IPS DF 6.9 (cell line): ENCODE measurements around the gene GASK1A.

Source experiments
- DNase-seq: peaks from one replicate; pipeline ENCODE4 v3.0.0-alpha.2; 2013; ENCODE audit warnings: low read depth, low spot score
- H3K27ac ChIP-seq: one replicate; pipeline ENCODE4 v1.5.1; 2013; ENCODE audit warnings: low read length, control low read depth
- H3K27me3 ChIP-seq: 2 replicates; pipeline ENCODE4 v1.6.1; 2013; ENCODE audit warnings: mild to moderate bottlenecking, low read length; ENCODE audit not compliant: control insufficient read depth, insufficient read depth
- H3K36me3 ChIP-seq: 2 replicates; pipeline ENCODE4 v1.6.1; 2013; ENCODE audit warnings: low read length; ENCODE audit not compliant: control insufficient read depth, insufficient read depth
- H3K4me1 ChIP-seq: 2 replicates; pipeline ENCODE4 v1.6.1; 2013; ENCODE audit warnings: low read length; ENCODE audit not compliant: control insufficient read depth, insufficient read depth
- H3K4me3 ChIP-seq: 2 replicates; pipeline ENCODE4 v1.5.1; 2013; ENCODE audit warnings: mild to moderate bottlenecking, low read length
- H3K9me3 ChIP-seq: 2 replicates; pipeline ENCODE4 v1.6.1; 2013; ENCODE audit warnings: low read length, inconsistent platforms; ENCODE audit not compliant: control insufficient read depth, insufficient read depth
- WGBS: extraction: QIAGEN DNeasy Blood & Tissue Kit; methylation state at CpG from one replicate; pipeline ENCODE4 v1.1.7; 2013; ENCODE audit warnings: mixed read lengths, missing lambda C conversion rate; ENCODE audit not compliant: insufficient read length, insufficient coverage; 5-methylcytosine and 5-hydroxymethylcytosine counted together

The GASK1A gene

DNA sequence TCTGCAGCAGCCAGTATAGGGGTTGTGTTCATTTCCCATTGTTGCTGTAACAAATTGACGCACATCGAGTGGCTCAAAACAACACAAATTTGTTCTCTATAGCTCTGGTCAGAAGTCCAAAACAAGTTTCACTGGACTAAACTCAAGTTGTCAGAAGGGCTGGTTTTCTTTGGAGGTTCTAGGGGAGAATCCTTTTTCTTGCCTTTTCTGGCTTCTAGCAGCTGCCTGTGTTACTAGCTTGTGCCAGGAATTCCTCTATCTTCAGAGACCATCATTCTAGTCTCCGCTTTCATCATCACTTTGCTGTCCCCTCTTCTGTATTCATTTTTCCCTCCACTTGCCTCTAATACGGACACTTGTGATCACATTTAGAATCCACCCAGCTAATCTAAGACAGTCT, 20.5 kb downstream of the GASK1A start:
- Histone ChIP-seq H3K4me1 (no peaks in the 10 kb centered on the region), H3K36me3 (no peaks in the 10 kb centered on the region), H3K27ac (no peak overlapping the region), H3K27me3 (no peaks in the 10 kb centered on the region), H3K9me3 (no peaks in the 10 kb centered on the region), H3K4me3 (no peak overlapping the region)
- no CpG with 5 or more reads among the region's 4 CpGs for WGBS
- DNase-seq, result no peak

DNA sequence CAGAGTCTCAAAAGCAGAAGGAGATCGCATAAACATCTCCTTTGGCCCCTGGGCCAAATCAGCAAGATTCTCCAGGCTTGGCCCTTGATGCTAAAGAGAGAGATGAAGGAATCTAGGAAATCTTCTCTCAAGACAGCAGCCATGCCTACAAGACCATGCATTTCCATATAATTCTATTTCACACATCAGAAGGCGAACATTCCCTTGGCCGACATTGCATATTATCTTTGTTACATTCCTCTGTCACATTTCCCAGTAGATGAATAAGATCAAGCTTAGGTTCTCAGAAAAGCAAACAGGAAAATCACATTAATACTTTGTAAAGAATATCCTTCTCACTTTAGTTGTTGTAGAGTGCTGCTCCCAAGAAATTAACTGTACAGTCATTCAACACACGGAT, 21.3 kb downstream of the GASK1A start:
- DNase-seq, result no peak
- Histone ChIP-seq H3K4me1 (no peaks in the 10 kb centered on the region), H3K27me3 (no peaks in the 10 kb centered on the region), H3K9me3 (no peaks in the 10 kb centered on the region), H3K4me3 (no peak overlapping the region), H3K36me3 (no peaks in the 10 kb centered on the region), H3K27ac (no peak overlapping the region)
- no CpG with 5 or more reads among the region's 4 CpGs for WGBS

DNA sequence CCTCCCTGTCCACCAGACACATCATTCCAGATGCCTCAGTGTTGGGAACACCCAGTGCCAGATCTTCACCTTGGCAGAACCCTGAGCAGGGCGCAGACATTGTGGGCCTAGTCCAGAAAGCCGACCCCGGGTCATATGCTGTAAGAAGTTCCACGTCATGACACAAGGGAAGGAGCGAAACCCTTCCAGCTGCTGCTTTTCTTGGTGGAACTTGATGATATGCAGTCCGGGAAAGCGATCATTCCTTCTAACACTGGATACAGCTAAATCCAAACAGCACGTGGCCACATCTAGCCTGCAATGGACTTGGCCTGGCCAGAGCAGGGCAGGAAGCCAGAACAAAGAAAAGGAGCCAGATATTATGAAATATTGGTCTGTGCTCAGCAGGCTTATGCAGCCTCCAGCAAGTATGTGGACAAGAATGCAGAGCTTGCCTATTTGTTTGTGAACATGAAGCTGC, 22.0 kb downstream of the GASK1A start:
- no peaks in the 10 kb centered on the region for H3K4me1 ChIP-seq
- no peak overlapping the region for H3K4me3 ChIP-seq
- H3K27me3 ChIP-seq, result no peaks in the 10 kb centered on the region
- no peaks in the 10 kb centered on the region for H3K36me3 ChIP-seq
- no peaks in the 10 kb centered on the region for H3K9me3 ChIP-seq
- WGBS, result no CpG with 5 or more reads among the region's 8 CpGs
- no peak overlapping the region for H3K27ac ChIP-seq
- DNase-seq, result no peak

DNA sequence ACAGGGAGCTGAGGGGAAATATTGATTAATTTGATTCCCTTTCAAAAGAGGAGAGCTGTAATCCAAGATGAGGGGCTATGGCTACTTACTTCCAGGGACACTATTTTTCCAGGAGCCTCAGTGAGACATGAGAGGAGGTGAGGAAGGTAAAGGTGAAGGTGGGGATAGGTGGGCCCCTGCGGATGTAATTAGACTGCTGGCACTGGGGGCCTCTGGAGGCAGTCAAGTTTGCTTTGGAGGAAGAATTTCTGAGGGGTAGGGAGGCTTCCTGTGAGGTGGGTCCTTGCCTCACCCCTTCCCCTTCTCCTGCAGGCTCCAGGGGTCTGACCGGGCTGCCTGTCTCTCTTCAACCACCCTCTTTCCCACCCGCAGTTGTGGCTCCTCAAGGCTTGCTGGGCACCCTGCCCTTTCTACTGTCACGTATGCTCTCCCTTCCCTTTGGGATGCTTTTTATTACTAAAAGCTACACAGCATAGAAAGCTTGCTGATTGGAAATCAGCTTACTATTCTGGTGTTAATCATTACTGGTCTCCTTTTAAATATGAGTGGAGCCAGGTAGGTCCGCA, 22.5 kb downstream of the GASK1A start:
- no peaks in the 10 kb centered on the region for H3K9me3 ChIP-seq
- DNase-seq, result no peak
- H3K4me3 ChIP-seq, result no peak overlapping the region
- H3K27me3 ChIP-seq, result no peaks in the 10 kb centered on the region
- H3K36me3 ChIP-seq, result no peaks in the 10 kb centered on the region
- H3K4me1 ChIP-seq, result no peaks in the 10 kb centered on the region
- no CpG with 5 or more reads among the region's 5 CpGs for WGBS
- H3K27ac ChIP-seq, result no peak overlapping the region

DNA sequence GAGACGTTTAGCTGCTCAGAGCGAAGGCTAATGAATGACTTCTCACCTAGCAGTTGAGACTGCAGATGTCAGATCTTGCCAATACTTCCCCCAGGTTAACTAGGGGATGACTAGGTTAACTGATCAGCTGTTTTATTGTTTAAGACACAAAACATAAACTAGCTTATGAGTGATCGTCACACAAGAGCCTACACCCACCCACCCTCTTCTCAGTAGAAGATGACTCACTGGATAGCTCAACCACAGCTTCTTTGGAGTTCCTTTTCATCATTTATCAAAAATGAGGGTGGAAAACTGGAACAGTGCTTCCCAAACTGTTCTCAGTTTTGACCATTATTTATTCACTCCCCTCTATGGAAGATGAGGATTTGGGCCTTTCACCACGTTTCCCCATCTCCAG, 25.2 kb downstream of the GASK1A start:
- H3K4me1 ChIP-seq, result no peaks in the 10 kb centered on the region
- no peak for DNase-seq
- H3K9me3 ChIP-seq, result no peaks in the 10 kb centered on the region
- WGBS, result no CpG with 5 or more reads among the region's 4 CpGs
- no peak overlapping the region for H3K27ac ChIP-seq
- H3K27me3 ChIP-seq, result no peaks in the 10 kb centered on the region
- H3K4me3 ChIP-seq, result no peak overlapping the region
- no peaks in the 10 kb centered on the region for H3K36me3 ChIP-seq

DNA sequence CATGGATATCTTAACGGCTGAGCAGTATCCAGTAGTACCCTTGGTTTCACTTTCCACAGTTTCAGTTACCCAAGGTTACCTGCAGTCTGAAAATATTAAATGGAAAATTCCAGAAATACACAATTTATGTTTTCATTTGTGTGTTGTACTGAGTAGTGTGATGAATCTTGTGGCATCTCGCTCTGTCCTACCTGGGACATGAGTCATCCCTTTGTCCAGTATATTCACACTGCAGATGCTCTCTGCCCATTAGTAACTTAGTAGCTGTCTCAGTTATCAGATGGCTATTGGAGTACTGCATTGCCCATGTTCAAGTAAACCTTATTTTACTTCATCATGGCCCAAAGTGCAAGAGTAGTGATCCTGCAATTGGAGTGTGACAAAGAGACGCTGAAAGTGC, 26.1 kb downstream of the GASK1A start:
- no peaks in the 10 kb centered on the region for H3K27me3 ChIP-seq
- DNase-seq, result no peak
- H3K9me3 ChIP-seq, result no peaks in the 10 kb centered on the region
- H3K27ac ChIP-seq, result no peak overlapping the region
- no peaks in the 10 kb centered on the region for H3K36me3 ChIP-seq
- H3K4me1 ChIP-seq, result no peaks in the 10 kb centered on the region
- WGBS, result no CpG with 5 or more reads among the region's 3 CpGs
- no peak overlapping the region for H3K4me3 ChIP-seq

DNA sequence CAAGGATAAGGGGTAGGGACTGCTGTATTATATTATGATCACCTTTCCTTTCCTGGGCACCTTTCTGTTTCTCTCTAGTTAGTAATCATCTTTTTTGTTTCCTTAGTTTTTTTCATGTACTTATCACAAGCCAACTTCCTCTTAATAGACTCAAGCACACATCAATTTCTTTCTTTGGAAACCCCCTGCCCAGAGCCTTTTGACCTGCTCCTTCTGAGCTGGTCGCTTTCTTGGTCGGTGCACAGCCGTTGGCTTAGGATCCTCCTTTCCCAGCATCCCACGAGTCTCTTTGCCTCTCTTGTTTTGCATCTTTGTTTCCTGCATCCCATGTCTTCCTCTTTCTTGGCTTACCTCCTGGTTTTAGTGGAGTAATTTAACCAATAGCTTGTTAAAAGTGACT, 26.9 kb downstream of the GASK1A start:
- H3K27me3 ChIP-seq, result no peaks in the 10 kb centered on the region
- no peaks in the 10 kb centered on the region for H3K4me1 ChIP-seq
- no CpG with 5 or more reads among the region's 4 CpGs for WGBS
- H3K27ac ChIP-seq, result no peak overlapping the region
- H3K9me3 ChIP-seq, result no peaks in the 10 kb centered on the region
- H3K36me3 ChIP-seq, result no peaks in the 10 kb centered on the region
- H3K4me3 ChIP-seq, result no peak overlapping the region
- no peak for DNase-seq

DNA sequence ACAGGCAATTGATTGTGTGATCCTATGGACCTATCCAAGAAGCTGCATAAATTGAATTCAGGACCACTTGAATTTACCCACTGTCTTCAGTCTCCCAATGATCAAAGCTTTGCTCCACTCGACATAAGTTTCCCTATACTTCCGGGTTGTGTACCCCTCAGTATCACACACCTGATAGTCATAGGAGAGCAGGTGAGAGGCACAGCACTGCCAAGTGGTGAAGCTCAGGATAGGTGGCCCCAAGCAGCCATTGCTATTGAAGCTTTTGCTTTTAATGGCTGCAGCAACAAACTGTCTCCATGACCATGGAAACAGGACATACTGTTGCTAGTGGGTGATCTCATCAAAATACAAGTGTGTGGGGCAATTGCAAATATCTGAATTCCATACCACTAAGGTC, 27.7 kb downstream of the GASK1A start:
- Histone ChIP-seq H3K4me3 (no peak overlapping the region), H3K4me1 (no peaks in the 10 kb centered on the region), H3K27ac (no peak overlapping the region), H3K27me3 (no peaks in the 10 kb centered on the region), H3K9me3 (no peaks in the 10 kb centered on the region), H3K36me3 (no peaks in the 10 kb centered on the region)
- DNase-seq, result no peak
- no CpG with 5 or more reads among the region's 2 CpGs for WGBS

DNA sequence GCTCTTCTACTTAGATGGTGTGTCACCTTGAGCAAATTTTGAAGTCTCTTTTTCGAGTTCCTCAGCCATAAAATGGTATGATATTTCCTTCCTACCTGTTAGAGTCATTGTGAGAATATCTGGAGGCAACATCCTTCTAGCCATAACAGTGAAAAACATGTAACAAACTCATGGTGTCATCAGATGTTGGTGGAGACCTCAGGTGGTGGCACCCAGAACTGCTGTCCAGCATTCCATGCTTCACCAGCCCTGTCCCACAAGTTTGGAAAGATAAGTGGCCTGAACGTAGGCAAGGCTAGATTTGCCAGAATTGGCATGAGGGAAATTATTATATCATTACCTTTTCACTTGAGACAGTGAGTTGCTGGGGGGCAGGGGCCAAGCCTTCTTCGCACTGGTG, 30.4 kb downstream of the GASK1A start:
- DNase-seq, result no peak
- WGBS, result no CpG with 5 or more reads among the region's 3 CpGs
- no peaks in the 10 kb centered on the region for H3K9me3 ChIP-seq
- H3K36me3 ChIP-seq, result no peaks in the 10 kb centered on the region
- no peak overlapping the region for H3K27ac ChIP-seq
- no peak overlapping the region for H3K4me3 ChIP-seq
- H3K4me1 ChIP-seq, result no peaks in the 10 kb centered on the region
- no peaks in the 10 kb centered on the region for H3K27me3 ChIP-seq

DNA sequence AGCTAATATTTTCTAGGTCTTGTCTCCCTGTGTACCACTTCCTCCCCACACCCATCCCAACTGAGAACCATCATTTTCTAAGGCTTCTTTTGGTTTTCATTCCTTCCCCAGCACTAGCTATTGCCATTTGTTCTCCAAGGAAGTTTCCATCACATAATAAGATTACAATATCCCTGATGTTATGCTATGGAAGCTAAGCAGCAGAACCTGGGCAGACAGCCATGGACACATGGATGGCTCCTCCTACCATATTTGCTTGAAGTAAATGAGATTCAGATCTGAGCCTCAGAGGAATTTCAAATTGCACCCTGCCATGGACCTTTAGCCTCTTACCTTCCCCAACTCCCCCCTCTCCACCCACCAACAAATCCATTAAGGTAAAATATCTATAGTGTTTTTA, 31.5 kb downstream of the GASK1A start:
- no peak for DNase-seq
- Histone ChIP-seq H3K27me3 (no peaks in the 10 kb centered on the region), H3K4me3 (no peak overlapping the region), H3K36me3 (no peaks in the 10 kb centered on the region), H3K9me3 (no peaks in the 10 kb centered on the region), H3K27ac (no peak overlapping the region), H3K4me1 (no peaks in the 10 kb centered on the region)

DNA sequence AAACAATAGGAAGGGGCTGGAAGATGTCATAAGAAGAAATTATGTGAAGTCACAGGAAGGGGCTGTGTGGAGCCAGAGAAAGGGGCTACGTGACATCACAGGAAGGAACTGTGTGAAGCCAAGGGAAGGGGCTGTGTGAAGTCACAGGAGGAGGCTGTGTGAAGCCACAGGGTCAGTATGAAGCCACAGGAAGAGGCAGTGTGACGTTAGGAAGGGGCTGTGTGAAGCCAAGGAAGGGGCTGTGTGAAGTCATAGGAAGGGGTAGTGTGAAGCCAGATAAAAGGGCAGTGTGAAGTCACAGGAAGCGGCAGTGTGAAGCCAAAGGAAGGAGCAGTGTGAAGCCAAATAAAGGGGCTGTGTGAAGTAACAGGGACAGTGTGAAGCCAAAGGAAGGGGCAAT, 32.5 kb downstream of the GASK1A start:
- WGBS, result no CpG with 5 or more reads among the region's 3 CpGs
- Histone ChIP-seq H3K36me3 (no peaks in the 10 kb centered on the region), H3K9me3 (no peaks in the 10 kb centered on the region)

More for the DNA sequence above, 32.5 kb downstream of the GASK1A start:
- DNase-seq, result no peak
- no peaks in the 10 kb centered on the region for H3K4me1 ChIP-seq
- H3K4me3 ChIP-seq, result no peak overlapping the region
- no peak overlapping the region for H3K27ac ChIP-seq
- no peaks in the 10 kb centered on the region for H3K27me3 ChIP-seq
